HG03196 (cell line): ENCODE measurements around the gene CCNY.

Experiments
- ATAC-seq: cut with Tn5 transposase; IDR thresholded peaks from one replicate; pipeline ENCODE4 v1.9.1; 2021; ENCODE audit not compliant: unreplicated experiment

CCNY gene

GRCh38 chr10:35379226-35380137 is 43.2 kb downstream of the CCNY start:
- ATAC-seq, result peak; percentile 73

GRCh38 chr10:35382096-35382495 is 45.8 kb downstream of the CCNY start:
- ATAC-seq, result no peak

GRCh38 chr10:35384265-35384868 is 48.1 kb downstream of the CCNY start:
- ATAC-seq, result no peak

GRCh38 chr10:35386594-35387174 is 50.4 kb downstream of the CCNY start:
- no peak for ATAC-seq

- ATAC-seq, result peak; percentile 63
These were observed 51.5 kb downstream of the CCNY start for GRCh38 chr10:35387768-35388167.

- peak; percentile 28 for ATAC-seq
These were observed 51.9 kb downstream of the CCNY start for GRCh38 chr10:35388197-35388596.

- ATAC-seq, result no peak
These were observed 52.4 kb downstream of the CCNY start for GRCh38 chr10:35388682-35389081.

- no peak for ATAC-seq
These were observed 54.0 kb downstream of the CCNY start for GRCh38 chr10:35390161-35390840.

- ATAC-seq, result no peak
These were observed 54.5 kb downstream of the CCNY start for GRCh38 chr10:35390843-35391152.

GRCh38 chr10:35391153-35391953 is 55.0 kb downstream of the CCNY start:
- no peak for ATAC-seq

- ATAC-seq, result no peak
These were observed 55.6 kb downstream of the CCNY start for GRCh38 chr10:35391954-35392262.

GRCh38 chr10:35392482-35393228 is 56.3 kb downstream of the CCNY start:
- ATAC-seq, result no peak

GRCh38 chr10:35394411-35394851 is 58.1 kb downstream of the CCNY start:
- ATAC-seq, result no peak

- no peak for ATAC-seq
These were observed 58.6 kb downstream of the CCNY start for GRCh38 chr10:35394934-35395333.

GRCh38 chr10:35396560-35397434 is 60.5 kb downstream of the CCNY start:
- no peak for ATAC-seq

- ATAC-seq, result no peak
These were observed 61.6 kb downstream of the CCNY start for GRCh38 chr10:35397953-35398352.

GRCh38 chr10:35398355-35398754 is 62.0 kb downstream of the CCNY start:
- ATAC-seq, result no peak

- no peak for ATAC-seq
These were observed 62.6 kb downstream of the CCNY start for GRCh38 chr10:35398908-35399307.

GRCh38 chr10:35399414-35400009 is 63.2 kb downstream of the CCNY start:
- no peak for ATAC-seq
